ENCODE data around the gene CRYBA2. TPM values are rescaled to one million over a fixed set of nuclear protein-coding genes. Genes with fewer than 3 reads are reported as not detected.
A peak's percentile ranks its signal among the peaks of the same experiment; 100 is the strongest.

The CRYBA2 gene
- total RNA-seq, 1 experiment from 2014 or later, result not detected

DNA sequence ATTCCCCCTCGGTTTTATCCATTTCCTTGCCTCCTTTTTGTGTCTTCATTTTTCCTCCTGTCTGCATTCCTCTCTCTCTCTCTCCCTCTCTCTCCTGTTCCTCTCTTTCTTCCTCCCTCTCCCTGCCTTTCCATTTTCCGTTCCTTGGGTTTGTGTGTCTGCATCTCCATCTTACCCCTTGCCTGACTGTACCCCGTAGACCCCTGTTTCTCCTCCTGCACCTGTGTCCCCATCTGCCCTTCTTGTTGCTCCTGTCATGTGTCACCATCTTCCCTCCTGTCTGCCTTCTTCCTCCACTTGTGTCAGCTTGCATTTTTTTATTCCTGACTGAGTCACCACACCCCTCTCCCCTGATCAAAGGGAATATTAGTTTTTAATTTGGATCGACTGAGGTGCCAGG is 32.0 kb downstream of the CRYBA2 start:
- Mint-ChIP-seq H3K4me3 (ENCODE audit: unreplicated experiment) (peak overlapping the region; percentile 56), H3K27me3 (ENCODE audit: insufficient read depth, unreplicated experiment) (peaks cover 70% of the 10 kb centered on the region), H3K4me1 (ENCODE audit: insufficient read depth, unreplicated experiment) (peaks cover 13% of the 10 kb centered on the region), H3K27ac (ENCODE audit: low read depth, unreplicated experiment) (no peak overlapping the region), H3K36me3 (ENCODE audit: insufficient read depth, unreplicated experiment) (no peaks in the 10 kb centered on the region), H3K9me3 (ENCODE audit: unreplicated experiment) (no peaks in the 10 kb centered on the region)
- TF ChIP-seq, protein P1, sequence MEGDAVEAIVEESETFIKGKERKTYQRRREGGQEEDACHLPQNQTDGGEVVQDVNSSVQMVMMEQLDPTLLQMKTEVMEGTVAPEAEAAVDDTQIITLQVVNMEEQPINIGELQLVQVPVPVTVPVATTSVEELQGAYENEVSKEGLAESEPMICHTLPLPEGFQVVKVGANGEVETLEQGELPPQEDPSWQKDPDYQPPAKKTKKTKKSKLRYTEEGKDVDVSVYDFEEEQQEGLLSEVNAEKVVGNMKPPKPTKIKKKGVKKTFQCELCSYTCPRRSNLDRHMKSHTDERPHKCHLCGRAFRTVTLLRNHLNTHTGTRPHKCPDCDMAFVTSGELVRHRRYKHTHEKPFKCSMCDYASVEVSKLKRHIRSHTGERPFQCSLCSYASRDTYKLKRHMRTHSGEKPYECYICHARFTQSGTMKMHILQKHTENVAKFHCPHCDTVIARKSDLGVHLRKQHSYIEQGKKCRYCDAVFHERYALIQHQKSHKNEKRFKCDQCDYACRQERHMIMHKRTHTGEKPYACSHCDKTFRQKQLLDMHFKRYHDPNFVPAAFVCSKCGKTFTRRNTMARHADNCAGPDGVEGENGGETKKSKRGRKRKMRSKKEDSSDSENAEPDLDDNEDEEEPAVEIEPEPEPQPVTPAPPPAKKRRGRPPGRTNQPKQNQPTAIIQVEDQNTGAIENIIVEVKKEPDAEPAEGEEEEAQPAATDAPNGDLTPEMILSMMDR (IDR thresholded peaks at IDR 0.05; ENCODE audit: unreplicated experiment), result no peak
- ChIA-PET CTCF (interaction anchor here (1.3 kb wide), 1 partner anchor 47 kb away, joined by 3 read pairs; no protein-coding TSS in a partner anchor), POLR2A (no interaction called here)
- intact Hi-C loops (cut with micrococcal nuclease), result no loop called here
- DNase-seq (ENCODE audit: unreplicated experiment), result no peak
- no TSS peak for BruUV-seq (replicated peaks)

DNA sequence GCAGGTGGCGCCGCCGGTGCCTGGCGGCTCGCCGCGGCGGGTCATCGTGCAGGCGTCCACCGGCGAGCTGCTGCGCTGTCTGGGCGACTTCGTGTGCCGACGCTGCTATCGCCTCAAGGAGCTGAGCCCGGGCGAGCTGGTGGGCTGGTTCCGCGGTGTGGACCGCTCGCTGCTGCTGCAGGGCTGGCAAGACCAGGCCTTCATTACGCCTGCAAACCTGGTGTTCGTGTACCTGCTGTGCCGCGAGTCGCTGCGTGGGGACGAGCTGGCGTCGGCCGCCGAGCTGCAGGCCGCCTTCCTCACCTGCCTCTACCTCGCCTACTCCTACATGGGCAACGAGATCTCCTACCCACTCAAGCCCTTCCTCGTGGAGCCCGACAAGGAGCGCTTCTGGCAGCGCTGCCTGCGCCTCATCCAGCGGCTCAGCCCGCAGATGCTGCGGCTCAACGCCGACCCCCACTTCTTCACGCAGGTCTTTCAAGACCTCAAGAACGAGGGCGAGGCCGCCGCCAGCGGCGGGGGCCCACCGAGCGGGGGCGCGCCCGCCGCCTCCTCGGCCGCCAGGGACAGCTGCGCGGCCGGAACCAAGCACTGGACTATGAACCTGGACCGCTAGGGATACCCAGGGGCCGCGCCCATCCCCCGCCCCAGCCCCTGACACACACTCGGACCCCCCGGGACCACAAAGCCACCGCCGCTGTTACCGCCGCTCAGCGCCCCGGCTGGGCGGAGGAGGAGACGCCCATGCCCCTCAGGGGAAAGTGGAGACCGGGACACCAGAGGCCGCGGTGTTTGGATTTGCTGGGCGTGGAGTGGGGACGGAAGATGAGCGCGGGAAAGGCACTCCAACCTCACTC is 32.7 kb downstream of the CRYBA2 start:
- no peak for DNase-seq (ENCODE audit: unreplicated experiment)
- H3K9me3 Mint-ChIP-seq (ENCODE audit: unreplicated experiment), result no peaks in the 10 kb centered on the region
- peaks cover 13% of the 10 kb centered on the region for H3K4me1 Mint-ChIP-seq (ENCODE audit: insufficient read depth, unreplicated experiment)
- intact Hi-C loops (cut with micrococcal nuclease), result no loop called here
- no TSS peak for BruUV-seq (replicated peaks)
- H3K27me3 Mint-ChIP-seq (ENCODE audit: insufficient read depth, unreplicated experiment), result peaks cover 71% of the 10 kb centered on the region
- POLR2A ChIA-PET, result no interaction called here
- no peaks in the 10 kb centered on the region for H3K36me3 Mint-ChIP-seq (ENCODE audit: insufficient read depth, unreplicated experiment)
- no peak overlapping the region for H3K27ac Mint-ChIP-seq (ENCODE audit: low read depth, unreplicated experiment)
- H3K4me3 Mint-ChIP-seq (ENCODE audit: unreplicated experiment), result peak overlapping the region; percentile 56
- CTCF ChIA-PET, result interaction anchor here (1.3 kb wide), 1 partner anchor 48 kb away, joined by 3 read pairs; no protein-coding TSS in a partner anchor
- TF ChIP-seq, protein P1 (IDR thresholded peaks at IDR 0.05; ENCODE audit: unreplicated experiment), result no peak

DNA sequence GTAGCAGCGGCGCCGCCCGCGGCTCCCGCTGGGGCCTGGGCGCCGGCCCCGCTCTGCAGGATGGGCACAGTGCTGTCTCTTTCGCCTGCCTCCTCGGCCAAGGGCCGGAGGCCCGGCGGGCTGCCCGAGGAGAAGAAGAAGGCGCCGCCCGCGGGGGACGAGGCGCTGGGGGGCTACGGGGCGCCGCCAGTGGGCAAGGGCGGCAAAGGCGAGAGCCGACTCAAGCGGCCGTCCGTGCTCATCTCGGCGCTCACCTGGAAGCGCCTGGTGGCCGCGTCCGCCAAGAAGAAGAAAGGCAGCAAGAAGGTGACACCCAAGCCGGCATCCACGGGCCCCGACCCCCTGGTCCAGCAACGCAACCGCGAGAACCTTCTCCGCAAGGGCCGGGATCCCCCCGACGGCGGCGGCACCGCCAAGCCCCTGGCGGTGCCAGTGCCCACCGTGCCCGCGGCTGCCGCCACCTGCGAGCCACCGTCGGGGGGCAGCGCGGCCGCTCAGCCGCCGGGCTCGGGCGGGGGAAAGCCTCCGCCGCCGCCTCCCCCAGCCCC is 33.4 kb downstream of the CRYBA2 start:
- Mint-ChIP-seq H3K4me1 (ENCODE audit: insufficient read depth, unreplicated experiment) (peaks cover 13% of the 10 kb centered on the region), H3K36me3 (ENCODE audit: insufficient read depth, unreplicated experiment) (no peaks in the 10 kb centered on the region), H3K27me3 (ENCODE audit: insufficient read depth, unreplicated experiment) (peaks cover 78% of the 10 kb centered on the region), H3K9me3 (ENCODE audit: unreplicated experiment) (no peaks in the 10 kb centered on the region), H3K4me3 (ENCODE audit: unreplicated experiment) (peak overlapping the region; percentile 70), H3K27ac (ENCODE audit: low read depth, unreplicated experiment) (no peak overlapping the region)
- ChIA-PET POLR2A (interaction anchor here (0.8 kb wide), 1 partner anchor 225 kb away, joined by 3 read pairs; no protein-coding TSS in a partner anchor), CTCF (interaction anchor here (2.5 kb wide), 1 partner anchor 84 kb away, joined by 10 read pairs; no protein-coding TSS in a partner anchor)
- no TSS peak for BruUV-seq (replicated peaks)
- intact Hi-C loops (cut with micrococcal nuclease), result no loop called here
- TF ChIP-seq, protein P1 (IDR thresholded peaks at IDR 0.05; ENCODE audit: unreplicated experiment), result no peak
- no peak for DNase-seq (ENCODE audit: unreplicated experiment)

DNA sequence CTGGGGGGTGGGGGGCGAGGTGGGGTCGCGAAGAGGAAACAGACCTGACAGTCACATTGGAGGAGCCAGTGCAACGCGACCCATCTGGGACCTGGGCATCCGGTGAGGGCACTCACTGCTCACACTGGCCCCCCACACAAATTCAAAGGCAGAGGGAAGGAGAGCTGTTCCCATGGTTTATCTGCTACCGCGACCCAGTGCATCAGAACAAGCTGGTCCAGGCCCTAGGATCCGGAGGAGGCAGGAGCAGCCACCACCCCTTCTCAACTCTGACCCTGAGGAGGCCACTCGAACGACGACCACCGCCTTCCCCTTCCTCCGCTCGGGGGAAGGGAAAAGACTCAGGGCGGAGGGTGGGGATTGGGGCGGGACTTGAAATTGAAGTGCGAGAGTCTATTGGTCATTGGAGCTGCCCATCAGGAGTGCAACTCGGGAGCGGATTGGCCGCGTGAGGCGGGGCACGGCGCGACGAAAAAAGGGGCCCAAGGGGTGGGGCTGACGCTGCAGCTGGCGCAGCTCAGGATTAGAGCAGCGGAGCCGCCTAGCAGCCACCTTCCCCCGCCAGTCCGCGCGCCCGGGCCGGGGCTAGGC is 34.0 kb downstream of the CRYBA2 start, which contains the start of gene CDK5R2:
CDK5R2 (plus strand) TSS at position 526 of the 591 bp plus-strand sequence. CDS start 155 bp downstream, outside the sequence.
- TF ChIP-seq, protein P1 (IDR thresholded peaks at IDR 0.05; ENCODE audit: unreplicated experiment), result no peak
- H3K36me3 Mint-ChIP-seq (ENCODE audit: insufficient read depth, unreplicated experiment), result no peaks in the 10 kb centered on the region
- peak; percentile 82 for DNase-seq (ENCODE audit: unreplicated experiment)
- ChIA-PET POLR2A (interaction anchor here (0.8 kb wide), 2 partner anchors 226 to 1750 kb away, joined by 3 read pairs; no protein-coding TSS in a partner anchor), CTCF (interaction anchor here (0.5 to 2.5 kb wide), 4 partner anchors 24 to 160 kb away, joined by 3 to 10 read pairs (median 4); no protein-coding TSS in a partner anchor)
- no TSS peak for BruUV-seq (replicated peaks)
- no peaks in the 10 kb centered on the region for H3K9me3 Mint-ChIP-seq (ENCODE audit: unreplicated experiment)
- peaks cover 13% of the 10 kb centered on the region for H3K4me1 Mint-ChIP-seq (ENCODE audit: insufficient read depth, unreplicated experiment)
- H3K4me3 Mint-ChIP-seq (ENCODE audit: unreplicated experiment), result peak within 1 kb of the TSS; percentile 70
- no peak within 1 kb of the TSS for H3K27ac Mint-ChIP-seq (ENCODE audit: low read depth, unreplicated experiment)
- H3K27me3 Mint-ChIP-seq (ENCODE audit: insufficient read depth, unreplicated experiment), result peaks cover 80% of the 10 kb centered on the region
- intact Hi-C loops (cut with micrococcal nuclease), result no loop called here
